ENCODE measurements around the gene MGARP.
"Not testable (repeated sequence)": the region's sequence is repeated elsewhere in the genome, so short reads cannot be mapped to it uniquely, and the experiment has no call there.

GRCh38 chr4:139322541-139322940, 42.5 kb upstream of the MGARP start:
- TF ChIP-seq, protein P1, sequence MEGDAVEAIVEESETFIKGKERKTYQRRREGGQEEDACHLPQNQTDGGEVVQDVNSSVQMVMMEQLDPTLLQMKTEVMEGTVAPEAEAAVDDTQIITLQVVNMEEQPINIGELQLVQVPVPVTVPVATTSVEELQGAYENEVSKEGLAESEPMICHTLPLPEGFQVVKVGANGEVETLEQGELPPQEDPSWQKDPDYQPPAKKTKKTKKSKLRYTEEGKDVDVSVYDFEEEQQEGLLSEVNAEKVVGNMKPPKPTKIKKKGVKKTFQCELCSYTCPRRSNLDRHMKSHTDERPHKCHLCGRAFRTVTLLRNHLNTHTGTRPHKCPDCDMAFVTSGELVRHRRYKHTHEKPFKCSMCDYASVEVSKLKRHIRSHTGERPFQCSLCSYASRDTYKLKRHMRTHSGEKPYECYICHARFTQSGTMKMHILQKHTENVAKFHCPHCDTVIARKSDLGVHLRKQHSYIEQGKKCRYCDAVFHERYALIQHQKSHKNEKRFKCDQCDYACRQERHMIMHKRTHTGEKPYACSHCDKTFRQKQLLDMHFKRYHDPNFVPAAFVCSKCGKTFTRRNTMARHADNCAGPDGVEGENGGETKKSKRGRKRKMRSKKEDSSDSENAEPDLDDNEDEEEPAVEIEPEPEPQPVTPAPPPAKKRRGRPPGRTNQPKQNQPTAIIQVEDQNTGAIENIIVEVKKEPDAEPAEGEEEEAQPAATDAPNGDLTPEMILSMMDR (IDR thresholded peaks at IDR 0.05) = not testable (repeated sequence)
- not testable (repeated sequence) for TF ChIP-seq POLR2A (IDR thresholded peaks at IDR 0.05)

Measured in prostate gland (tissue), 2 donors.